Measurements from ENCODE around the gene ARL9.

ARL9 gene, protein sequence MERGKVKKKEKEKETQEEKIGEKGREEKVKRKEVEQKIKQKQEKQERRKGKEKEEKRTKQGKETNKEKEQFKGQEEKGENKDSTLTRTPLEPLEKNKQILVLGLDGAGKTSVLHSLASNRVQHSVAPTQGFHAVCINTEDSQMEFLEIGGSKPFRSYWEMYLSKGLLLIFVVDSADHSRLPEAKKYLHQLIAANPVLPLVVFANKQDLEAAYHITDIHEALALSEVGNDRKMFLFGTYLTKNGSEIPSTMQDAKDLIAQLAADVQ

DNA sequence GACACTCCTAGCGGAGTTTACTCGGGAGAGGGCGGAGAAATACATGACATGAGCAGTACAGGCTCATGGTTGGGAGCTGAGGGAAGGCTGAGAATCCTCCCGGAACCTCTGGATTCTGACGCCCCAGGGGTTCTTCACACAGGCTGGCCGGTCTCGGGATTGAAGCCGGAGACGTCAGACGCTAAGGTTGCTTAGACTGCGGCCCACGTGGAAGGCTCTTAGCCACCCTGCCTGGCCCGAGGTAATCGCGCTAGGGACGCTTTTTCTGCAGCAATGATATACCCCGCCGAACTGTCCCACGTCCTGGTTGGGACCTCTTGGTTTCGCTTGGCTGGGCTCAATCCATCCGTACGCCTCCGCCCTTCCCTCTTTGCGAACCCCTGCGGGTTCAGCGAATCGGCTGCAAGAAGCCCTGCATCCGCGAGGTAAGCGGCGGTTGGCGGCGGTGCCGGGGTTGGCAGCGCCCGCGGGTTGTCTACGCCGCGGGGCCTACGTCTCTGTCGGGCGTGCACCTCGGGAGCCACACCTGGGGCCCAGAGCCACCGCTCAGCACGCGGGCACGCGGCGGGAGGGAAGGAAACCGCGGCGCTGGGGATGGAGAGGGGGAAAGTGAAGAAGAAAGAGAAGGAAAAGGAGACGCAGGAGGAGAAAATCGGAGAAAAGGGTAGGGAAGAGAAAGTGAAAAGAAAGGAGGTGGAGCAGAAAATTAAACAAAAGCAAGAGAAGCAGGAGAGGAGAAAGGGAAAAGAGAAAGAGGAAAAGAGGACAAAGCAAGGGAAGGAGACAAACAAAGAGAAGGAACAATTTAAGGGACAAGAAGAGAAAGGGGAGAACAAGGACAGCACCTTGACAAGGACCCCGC is at the start of gene ARL9:
ARL9 (plus strand) TSS at position 523 of the 862 bp plus-strand sequence; CDS start at position 595, 72 bp downstream.
- no peak for DNase-seq (ENCODE audit: low spot score)

DNA sequence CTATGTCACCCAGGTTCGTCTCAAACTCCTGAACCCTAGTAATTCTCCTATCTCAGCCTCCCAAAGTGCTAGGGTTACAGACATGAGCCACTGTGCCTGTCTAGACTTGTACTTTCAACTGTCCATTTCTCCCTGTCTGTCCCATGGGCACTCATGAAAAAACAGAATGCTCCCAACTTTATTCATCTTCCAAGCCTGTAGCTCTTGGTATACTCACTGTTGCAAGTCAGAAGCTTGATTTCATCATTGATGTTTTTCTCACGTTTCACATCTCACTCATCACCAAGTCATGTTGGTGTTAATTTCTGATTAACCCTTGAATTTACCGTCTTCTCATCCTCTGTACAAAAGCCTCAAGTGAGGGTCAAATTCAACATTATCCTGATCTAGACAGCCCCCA is 45.5 kb upstream of the ARL9 start:
- no peak for DNase-seq (ENCODE audit: low spot score)

DNA sequence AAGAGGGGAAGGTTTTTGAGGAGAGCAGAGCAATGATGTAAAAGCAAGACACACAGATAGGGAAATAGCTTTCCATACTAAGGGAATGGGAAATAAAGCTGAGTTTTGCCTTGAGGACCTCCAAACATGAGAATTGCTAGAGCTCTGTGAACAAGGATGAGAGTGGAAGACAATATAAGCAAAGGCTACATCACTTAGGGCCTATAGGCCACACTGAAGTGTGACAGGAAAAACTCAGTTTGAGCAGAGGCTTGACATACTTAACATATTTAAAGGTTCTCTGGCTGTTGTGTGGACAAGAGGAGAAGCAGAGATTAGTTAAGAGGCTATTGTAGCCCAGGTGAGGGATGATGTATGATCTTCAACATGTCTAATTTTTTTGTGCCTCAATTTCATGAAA is 43.4 kb upstream of the ARL9 start:
- no peak for DNase-seq (ENCODE audit: low spot score)

DNA sequence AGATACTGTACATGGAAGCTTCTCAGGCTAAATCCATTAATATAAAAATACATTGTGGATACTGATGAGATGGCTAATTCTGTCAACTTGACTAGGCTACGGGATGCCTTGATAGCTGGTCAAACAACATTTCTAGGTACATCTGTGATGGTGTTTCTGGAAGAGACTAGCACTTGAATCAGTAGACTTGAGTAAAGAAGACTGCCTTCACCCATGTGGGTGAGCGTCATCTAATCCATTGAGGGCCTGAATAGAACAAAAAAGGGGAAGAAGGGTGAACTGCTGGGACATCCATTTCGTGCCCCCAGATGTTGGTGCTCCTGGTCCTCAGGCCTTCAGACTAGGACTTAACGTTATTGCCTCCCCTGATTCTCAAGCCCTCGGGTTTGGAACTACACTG is 41.9 kb upstream of the ARL9 start:
- DNase-seq (ENCODE audit: low spot score): no peak

DNA sequence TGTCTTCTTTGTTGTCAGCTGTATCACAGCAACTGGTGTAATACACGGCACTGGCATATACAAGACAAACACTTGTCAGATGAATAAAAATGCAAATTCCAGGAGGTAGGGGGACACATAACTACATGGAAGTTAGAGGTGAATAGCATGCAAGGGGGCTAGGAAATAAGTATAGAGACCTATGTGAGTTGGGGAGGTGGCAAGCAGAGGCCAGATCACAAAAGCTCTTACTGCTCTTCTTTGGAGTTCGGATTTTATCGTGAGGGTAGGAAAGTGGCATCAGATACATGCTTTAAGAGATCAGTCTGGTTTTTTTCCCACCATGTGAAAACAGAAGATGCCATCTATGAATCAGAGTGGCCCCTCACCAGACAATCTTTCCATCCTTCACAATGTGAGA is 41.0 kb upstream of the ARL9 start:
- DNase-seq (ENCODE audit: low spot score): no peak

GRCh38 chr4:56465599-56466295 is 39.8 kb upstream of the ARL9 start:
- no peak for DNase-seq (ENCODE audit: low spot score)

- DNase-seq (ENCODE audit: low spot score): peak; percentile 12
These were observed 39.3 kb upstream of the ARL9 start for GRCh38 chr4:56466296-56466761.

- DNase-seq (ENCODE audit: low spot score): peak; percentile 10
These were observed 38.7 kb upstream of the ARL9 start for GRCh38 chr4:56466910-56467283.

DNA sequence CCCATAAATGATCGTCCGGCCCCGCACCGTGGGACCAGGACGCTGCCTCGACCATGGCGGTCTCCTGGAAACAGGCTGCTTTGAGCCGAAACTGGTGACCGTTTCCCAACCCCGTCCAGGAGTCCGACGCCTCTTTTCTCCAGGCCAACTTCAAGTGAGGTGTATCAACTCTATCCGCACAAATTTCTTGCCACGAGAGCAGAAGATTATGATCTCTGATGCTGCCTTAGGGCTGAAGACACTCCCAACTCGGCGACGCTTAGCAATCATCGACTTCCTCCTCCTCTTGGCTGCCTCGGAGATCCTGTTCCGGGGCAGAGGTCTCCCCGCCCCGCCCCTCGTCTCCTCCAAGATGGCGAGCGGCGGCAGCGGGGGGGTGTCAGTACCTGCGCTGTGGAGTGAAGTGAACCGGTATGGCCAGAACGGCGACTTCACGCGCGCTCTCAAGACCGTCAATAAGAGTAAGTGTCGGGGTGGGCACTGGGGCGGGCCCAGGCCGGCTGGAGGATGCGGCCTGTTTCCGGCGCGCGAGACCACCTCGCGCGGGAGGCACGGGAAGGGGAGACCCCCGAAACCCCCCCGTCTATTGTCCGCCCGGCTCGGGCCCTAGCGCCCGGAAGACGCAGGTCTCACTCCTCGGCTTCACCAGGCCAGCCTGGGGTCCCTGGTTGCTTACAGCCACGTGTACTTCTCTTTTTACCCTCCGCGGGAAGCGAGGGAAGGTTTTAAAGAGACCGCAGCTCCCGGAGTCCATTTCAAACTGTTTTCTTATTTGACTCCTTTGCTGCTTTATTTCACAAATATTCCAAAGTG is 38.1 kb upstream of the ARL9 start, which contains the start of gene SRP72:
SRP72 (plus strand) TSS at position 334 of the 813 bp plus-strand sequence; CDS start at position 353, 19 bp downstream.
- peak; percentile 59 for DNase-seq (ENCODE audit: low spot score)

GRCh38 chr4:56468097-56468422 is 37.5 kb upstream of the ARL9 start:
- DNase-seq (ENCODE audit: low spot score): peak; percentile 22

DNA sequence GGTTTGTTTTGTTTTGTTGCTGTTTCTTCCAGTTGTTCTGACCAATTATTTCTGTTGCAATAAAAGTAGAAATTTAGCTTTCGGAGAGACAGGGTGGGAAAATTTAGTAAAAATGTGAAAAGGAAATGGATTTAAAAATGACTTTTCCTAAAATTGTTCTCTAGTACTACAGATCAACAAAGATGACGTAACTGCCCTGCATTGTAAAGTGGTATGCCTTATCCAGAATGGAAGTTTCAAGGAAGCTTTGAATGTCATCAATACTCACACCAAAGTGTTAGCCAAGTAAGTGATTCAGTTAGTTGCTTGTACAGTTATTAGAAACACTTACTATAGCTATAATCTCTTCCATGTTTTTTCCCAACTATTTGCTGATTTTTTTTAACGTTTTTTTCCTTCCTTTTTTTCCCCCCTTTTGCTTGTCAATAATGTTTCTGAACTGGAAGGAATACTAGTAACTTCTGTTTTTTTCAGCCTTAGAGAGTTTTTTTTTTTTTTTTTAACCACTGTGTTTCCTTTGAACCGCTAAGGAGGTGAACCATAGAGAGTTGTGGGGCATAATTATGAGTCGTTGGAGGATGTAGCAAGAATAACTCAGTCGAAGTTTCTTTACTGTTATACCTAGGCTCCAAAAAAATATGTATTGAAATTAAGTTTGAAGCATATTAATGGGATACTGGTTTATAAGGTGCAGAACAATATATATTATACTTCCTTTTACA is 35.9 kb upstream of the ARL9 start:
- no peak for DNase-seq (ENCODE audit: low spot score)

GRCh38 chr4:56475917-56476316 is 29.7 kb upstream of the ARL9 start:
- no peak for DNase-seq (ENCODE audit: low spot score)

DNA sequence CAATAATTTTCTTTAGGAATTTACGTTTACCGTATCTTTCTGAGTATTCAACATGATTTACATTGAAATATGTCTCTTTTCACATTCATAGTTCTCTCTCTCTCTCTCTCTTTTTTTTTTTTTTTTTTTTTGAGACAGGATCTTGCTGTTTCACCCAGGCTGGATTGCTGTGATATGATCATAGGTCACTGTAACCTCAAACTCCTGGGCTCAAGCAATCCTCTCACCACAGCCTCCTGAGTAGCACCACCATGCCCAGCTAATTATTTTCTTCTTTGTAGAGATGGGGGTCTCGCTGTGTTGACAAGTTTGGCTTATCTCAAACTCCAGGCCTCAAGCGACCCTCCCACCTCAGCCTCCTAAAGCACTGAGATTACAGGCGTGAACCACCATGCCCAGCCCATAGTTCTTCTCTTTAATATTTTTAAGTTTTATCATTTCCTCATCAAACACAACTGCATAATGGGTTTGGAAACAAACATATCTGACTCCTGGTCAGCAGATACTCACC is 28.3 kb upstream of the ARL9 start:
- no peak for DNase-seq (ENCODE audit: low spot score)

- no peak for DNase-seq (ENCODE audit: low spot score)
These were observed 24.9 kb upstream of the ARL9 start for GRCh38 chr4:56480691-56481090.

DNA sequence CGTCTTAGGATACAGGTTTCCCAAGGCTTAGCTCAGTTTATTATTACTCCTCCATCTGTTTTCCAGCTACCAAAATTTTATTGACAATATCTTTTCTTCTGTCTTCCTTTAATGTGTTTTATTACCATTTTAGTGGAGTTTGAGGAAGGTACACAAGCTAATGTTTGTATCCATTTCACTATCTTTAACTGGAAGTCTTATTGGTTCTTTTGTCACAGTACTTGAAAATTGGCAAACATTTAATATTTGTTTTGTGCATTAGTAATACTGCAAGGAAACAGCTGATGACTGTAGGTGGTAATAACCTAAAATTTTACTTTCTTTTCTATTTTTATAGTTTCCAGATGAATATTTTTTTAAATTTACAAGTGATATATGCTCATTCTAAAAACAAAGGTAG is 9.3 kb upstream of the ARL9 start:
- DNase-seq (ENCODE audit: low spot score): no peak

DNA sequence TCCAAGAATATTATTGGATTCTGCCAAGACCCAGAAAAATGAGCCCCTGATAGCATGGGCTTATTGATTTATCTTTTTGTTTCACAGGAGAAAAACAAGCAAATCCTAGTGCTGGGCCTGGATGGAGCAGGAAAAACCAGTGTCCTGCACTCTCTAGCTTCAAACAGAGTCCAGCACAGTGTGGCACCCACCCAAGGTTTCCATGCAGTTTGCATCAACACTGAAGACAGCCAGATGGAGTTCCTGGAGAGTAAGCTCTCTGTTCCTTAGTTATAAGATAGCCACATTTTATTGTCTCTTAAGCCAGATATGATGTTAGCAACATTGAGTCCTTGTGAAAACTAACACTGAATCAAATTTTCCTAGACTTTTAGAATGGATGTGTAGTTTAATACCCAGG is 5.5 kb downstream of the ARL9 start:
- DNase-seq (ENCODE audit: low spot score): no peak

GRCh38 chr4:56512166-56512565 is 6.6 kb downstream of the ARL9 start:
- DNase-seq (ENCODE audit: low spot score): no peak

- no peak for DNase-seq (ENCODE audit: low spot score)
These were observed 7.9 kb downstream of the ARL9 start for GRCh38 chr4:56513517-56513916.

DNA sequence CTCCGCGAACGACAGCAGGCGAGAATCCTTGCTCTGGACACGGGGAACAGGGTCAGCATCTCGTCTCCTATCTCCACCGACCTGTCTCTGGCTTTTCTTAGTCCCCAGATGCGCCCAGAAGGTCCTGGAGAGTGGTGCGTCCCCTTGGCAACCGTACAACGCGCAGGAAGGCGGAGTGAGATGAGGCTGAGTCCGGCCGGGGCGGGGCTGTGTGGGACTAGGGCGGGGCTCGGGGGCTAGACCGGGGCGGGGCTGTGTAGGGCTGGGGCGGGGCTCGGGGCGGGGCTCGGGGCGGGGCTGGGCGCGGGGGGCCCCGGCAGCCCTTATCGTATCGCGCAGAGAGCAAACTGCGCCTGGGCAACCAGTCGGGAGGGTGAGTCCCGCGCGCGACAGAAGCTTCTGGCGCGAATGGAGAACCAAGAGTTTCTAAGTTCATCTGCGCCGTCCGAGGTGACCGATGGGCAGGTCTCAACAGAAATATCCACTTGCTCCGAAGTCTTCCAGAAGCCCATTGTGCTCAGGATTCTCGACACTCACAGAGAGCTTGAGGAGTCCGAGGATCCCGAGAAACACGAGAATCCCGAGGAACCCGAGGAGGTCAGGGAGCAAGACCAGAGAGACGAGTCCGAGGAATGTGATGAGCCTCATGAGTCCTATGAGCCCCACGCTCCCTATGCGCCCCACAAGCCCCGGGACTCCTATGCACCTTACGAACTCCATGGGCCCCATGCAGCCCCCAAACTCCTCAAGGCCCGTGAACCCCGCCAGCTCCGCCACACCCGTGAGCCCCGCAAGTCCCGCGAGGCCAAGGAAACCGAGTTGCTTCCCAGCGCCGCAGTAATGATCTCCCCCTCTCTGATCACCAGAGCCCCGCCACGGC is 24.9 kb downstream of the ARL9 start:
- DNase-seq (ENCODE audit: low spot score): peak; percentile 41

DNA sequence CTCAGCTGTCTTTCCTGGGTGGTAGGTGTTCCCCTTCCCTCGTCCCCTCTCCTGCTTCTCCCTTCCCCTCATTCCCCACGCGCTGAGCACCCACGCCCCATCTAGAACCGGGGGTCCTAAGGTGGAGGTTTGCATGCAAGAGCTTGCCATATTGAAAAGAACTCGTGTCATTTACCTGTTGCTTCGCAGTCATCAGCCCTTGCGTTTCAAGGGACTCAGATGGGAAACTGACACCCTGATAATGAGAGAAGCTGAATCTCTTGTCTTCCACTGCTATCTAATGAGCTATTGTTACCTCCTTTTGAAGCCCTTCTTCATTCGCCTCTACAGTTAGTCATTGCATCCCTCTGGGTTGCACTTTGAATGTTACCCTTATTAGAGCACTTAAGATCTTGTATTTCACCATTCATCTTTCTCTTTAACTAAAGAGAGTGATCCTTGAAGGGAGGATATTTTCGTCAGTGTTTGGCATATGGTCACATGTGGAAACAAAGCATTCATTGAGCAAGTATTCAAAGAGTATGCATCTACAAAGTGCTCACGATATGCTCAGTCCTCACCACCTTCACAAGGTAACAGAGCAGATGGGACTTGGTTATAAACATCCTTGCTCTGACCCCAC is 25.7 kb downstream of the ARL9 start:
- DNase-seq (ENCODE audit: low spot score): peak; percentile 10
